Stimulated activated CD4-positive, alpha-beta T cell treated with anti-CD3 and anti-CD28 coated beads, Interleukin-2, amount 100 ng/mL, for 48 hours (primary cell): ENCODE data around the gene SYT1.

Source experiments
- DNase-seq, 2 donors: peaks; one replicate each; pipeline ENCODE4 v3.0.0-alpha.2; 2020

Gene SYT1

GRCh38 chr12:79236920-79237319 is 372.3 kb downstream of the SYT1 start:
- no peak for DNase-seq

GRCh38 chr12:79238246-79238645 is 373.7 kb downstream of the SYT1 start:
- no peak for DNase-seq

DNA sequence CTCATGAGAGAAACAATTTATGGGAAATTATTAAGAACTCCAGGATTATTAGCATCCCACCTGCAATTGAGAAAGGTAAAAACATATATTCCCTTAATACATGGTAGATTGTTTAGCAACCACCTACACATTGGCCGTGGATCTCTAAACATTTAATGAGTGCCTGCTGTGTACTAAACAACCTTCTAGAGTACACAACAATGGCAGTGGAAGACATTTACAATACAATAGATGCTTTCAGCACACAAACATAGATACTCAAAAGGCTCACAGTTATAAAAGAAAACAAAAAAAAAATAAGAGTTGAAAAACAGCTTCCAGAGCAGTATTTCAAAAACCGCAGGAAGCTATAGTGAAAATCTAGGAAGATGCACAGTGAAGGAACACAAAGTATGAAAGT is 382.9 kb downstream of the SYT1 start:
- DNase-seq: no peak

DNA sequence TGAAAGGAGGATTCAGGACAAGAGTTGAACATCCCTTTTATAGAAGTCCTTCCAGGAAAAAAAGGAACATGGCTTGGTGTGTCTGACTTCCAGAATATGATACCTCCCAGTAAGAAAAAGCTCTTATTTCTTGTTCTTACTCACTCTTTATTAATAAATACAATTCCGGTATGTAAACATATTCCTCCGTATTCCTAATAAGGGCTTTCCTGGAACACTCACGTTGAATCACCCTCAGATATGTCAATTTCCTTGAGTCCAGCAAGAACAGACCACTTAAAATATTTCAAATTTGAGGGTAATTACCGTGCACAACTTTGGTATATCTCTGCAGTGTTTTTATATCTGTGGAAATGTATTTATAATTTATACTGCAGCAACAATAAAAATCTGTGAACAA is 385.6 kb downstream of the SYT1 start:
- no peak for DNase-seq

GRCh38 chr12:79250960-79251755 is 386.6 kb downstream of the SYT1 start:
- DNase-seq: no peak

- DNase-seq: no peak
These were observed 387.9 kb downstream of the SYT1 start for GRCh38 chr12:79252358-79253075.

DNA sequence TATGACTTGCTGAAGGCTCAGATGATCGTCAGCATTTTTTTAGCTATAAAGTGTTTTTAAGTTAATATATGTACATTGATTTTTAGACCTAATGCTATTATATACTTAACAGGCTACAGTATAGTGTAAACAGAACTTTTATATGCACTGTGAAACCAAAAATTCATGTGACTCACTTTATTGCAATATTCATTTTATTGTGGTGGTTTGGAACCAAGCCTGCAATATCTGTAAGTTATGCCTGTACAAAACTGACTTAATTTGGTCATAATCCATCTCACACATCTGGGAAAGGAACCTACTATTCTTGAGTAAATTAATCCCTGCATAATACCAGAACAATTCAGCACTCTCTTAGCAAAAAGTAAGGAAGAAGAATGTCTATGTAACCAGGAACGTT is 390.7 kb downstream of the SYT1 start:
- no peak for DNase-seq

DNA sequence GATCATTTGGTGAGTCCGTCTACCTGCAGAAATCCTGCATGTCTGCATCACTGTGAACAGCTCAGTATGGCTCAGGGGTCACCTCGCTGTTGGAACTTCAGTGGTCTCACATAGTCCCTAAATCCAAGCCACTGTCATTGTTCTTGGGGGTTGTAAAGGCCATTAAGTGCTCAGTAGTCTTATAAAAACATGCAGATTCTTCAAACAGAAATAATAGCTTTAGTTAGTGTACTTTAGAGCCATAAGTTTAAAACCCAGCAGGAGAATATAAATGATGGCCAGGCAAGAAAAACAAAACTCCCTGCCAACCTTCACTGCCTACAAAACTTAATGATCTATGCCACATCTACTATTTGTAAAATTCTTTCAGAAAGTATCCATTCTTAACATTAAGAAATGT is 396.3 kb downstream of the SYT1 start:
- DNase-seq: no peak

GRCh38 chr12:79262938-79263337 is 398.4 kb downstream of the SYT1 start:
- DNase-seq: no peak

GRCh38 chr12:79266343-79267144 is 402.0 kb downstream of the SYT1 start:
- no peak for DNase-seq

DNA sequence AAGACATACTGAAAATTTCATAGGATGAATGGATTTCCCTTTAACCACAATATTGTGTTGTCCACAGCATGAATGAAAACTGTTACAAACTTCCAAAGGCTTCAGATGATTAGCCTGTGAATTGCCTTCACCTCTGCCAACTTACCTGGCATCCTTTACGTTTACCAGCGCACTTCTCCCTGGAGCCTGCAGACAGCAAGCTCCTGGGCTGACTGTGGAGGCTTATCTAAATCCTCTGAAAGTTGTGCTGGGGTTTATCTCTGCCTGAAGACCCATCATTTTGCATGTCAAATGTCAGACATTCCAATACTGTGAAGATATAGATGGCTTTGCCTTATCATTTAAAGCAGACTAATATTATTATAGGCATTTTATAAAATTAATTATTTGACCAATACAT is 403.0 kb downstream of the SYT1 start:
- no peak for DNase-seq

DNA sequence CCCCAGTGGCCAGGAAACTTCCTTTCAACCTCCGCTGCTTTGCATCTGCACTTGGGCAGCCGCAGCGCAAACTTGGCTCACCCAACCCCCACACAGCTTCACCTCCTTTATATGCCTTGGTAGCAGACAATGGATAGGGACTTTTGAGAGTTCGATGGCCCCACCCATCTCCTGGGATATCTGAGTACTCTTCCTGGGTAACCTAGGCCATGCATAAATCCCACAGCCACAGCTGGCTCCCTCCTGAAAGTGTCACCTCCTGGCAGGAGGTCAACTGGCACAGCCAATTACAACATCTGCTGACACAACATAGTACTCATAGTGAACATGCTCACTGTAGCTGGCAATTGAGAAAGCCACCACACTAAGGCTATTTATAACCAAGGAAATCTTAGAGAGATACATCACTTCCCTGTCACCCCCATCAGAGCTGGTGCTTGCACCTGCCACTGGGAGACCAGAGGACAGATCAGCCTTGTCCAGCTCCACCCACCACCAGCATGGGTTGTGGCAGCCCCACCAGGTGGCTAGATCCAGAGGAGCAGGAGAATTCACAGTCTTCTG is 410.0 kb downstream of the SYT1 start:
- no peak for DNase-seq

GRCh38 chr12:79275631-79276030 is 411.1 kb downstream of the SYT1 start:
- DNase-seq: no peak

DNA sequence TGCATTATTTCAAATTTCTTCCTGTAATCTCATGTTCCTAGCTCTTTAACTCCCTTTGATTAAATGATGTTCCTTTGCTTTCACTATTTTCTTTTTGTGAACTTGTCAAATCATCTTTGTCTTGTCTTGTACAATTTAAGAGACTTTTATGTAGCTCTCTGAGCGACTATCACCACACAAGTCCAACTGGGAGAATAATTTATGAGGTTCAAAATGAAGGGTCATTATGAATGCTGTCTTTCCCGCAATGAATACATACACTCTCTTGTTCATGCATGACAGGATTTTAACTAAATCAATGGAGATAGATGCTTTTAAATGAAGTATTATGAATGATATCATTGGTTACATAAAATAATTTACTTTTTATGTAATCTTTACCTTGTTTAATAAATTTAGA is 418.8 kb downstream of the SYT1 start:
- DNase-seq: no peak

DNA sequence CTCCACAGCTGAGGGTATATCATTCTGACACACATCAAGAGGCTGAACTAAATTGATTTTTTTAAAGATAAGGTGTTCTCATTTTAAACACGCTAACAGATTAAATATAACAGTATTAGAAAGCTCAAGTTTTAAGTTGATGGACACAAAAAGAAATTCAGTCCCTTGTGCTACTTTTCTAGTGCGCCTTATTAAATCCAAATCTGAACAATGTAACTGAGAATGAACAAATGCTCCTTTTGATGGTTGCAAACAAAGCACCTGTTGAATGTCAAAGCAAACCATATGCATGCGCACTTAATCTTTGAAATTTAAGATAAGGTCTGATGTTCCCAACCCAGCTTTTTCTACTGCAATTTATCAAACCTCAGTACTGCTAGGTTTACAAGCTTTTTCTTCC is 424.3 kb downstream of the SYT1 start:
- no peak for DNase-seq

DNA sequence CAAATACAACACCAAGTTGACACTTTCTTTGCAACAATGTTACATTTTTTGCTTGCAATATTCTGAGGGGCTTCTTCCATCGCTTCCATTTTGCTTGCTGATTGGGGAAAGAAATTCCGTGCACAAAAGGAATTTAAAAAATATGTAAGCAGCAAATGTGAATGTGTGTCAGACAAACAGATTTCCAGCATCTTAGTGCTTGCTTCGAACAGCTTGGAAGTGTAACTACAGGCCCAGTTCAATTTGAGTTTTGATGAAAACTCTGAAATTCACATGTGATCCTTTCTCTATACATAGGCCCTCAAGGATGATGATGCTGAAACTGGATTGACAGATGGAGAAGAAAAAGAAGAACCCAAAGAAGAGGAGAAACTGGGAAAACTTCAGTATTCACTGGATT is 427.1 kb downstream of the SYT1 start:
- DNase-seq: no peak

GRCh38 chr12:79294590-79294989 is 430.0 kb downstream of the SYT1 start:
- DNase-seq: no peak

DNA sequence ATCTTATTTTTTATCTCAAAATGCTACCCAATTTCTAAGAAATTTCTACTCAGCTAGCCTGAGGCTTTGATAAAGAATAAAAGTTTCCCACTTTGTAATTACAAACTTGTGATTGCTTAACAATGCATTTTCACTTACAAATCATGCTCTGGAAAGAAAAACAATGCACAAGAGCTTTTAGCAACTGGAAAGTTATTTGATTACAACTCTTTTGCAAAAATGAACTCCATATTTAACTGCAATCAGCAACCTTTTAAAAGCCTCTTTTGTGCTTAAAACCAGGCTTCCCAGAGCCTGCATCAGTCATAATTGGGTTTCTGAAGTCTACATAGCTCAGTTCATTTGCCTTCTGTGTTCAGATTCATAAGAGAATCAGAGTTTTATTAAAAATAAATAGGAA is 431.0 kb downstream of the SYT1 start:
- no peak for DNase-seq

- DNase-seq: no peak
These were observed 431.6 kb downstream of the SYT1 start for GRCh38 chr12:79296133-79296532.

GRCh38 chr12:79296871-79297270 is 432.3 kb downstream of the SYT1 start:
- no peak for DNase-seq

- no peak for DNase-seq
These were observed 433.9 kb downstream of the SYT1 start for GRCh38 chr12:79298506-79298905.

GRCh38 chr12:79299447-79300198 is 435.0 kb downstream of the SYT1 start:
- no peak for DNase-seq

DNA sequence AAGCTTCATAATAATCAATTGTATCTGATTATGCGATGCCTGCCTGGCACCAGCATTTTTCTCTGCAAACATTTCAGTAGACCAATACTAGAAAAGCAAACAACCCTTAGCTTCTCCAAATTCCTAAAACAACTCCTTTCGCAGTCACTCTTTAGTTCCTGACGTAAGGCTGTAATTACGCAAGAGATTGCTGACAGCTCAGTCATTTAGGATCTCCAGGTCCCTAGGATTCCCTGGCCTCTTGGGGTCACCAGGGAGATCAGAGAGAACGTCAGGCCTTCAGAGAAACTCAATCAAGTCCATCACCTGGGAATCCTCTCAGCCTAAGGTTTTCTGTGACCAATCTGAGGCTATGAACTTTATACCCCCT is 435.6 kb downstream of the SYT1 start:
- DNase-seq: no peak
